PC-3 (cell line): ENCODE results near the gene PKM. TPM values are rescaled to one million over a fixed set of nuclear protein-coding genes. Genes with fewer than 3 reads are reported as not detected.

Experiments used
- ATAC-seq: fragments of 200-7000 bp; cut with Tn5 transposase; 2 replicates; pipeline ENCODE4 v1.9.1; 2020; ENCODE audit warnings: mild to moderate bottlenecking, moderate library complexity
- BruUV-seq: library from RNA; stranded (reverse); fragments of 400-500 nt; replicated peaks from 2 replicates; lab custom pipeline; 2021; lab: Mats Ljungman, UMichigan
- CTCF ChIA-PET: fragments of 300-600 bp; sonication (Branson Sonifier 250); formaldehyde crosslinking; loops from one replicate; lab custom pipeline; 2022; ENCODE audit warnings: antibody characterized with exemption; lab: Charles Lee
- POLR2A ChIA-PET: fragments of 300-600 bp; sonication (Branson Sonifier 250); formaldehyde crosslinking; loops from one replicate; lab custom pipeline; 2022; ENCODE audit warnings: antibody characterized with exemption; ENCODE audit not compliant: unreplicated experiment; lab: Charles Lee
- DNase-seq: peaks from one replicate; pipeline ENCODE4 v3.0.0-alpha.2; 2015
- H2AFZ ChIP-seq: fragments of 300-600 bp; sonication (generic); 2 replicates; pipeline ENCODE4 v1.6.0; 2016; ENCODE audit warnings: antibody characterized with exemption, low read length
- H3F3A ChIP-seq: fragments of 300-600 bp; sonication (generic); one replicate; pipeline ENCODE4 v1.6.0; 2017; ENCODE audit warnings: antibody characterized with exemption, low read length, control low read depth, mild to moderate bottlenecking; ENCODE audit not compliant: unreplicated experiment
- H3K27ac ChIP-seq: fragments of 300-600 bp; sonication (generic); 2 replicates; pipeline ENCODE4 v1.5.1; 2016; ENCODE audit warnings: mild to moderate bottlenecking, low read length
- H3K27me3 ChIP-seq: fragments of 300-600 bp; sonication (generic); 2 replicates; pipeline ENCODE4 v1.6.1; 2016; ENCODE audit warnings: low read length, mixed read lengths
- H3K36me3 ChIP-seq: fragments of 300-600 bp; sonication (generic); 2 replicates; pipeline ENCODE4 v1.6.1; 2016; ENCODE audit warnings: low read depth, mixed run types, low read length, mixed read lengths
- H3K4me1 ChIP-seq: fragments of 300-600 bp; sonication (generic); 2 replicates; pipeline ENCODE4 v1.5.1; 2016; ENCODE audit warnings: low read length; ENCODE audit not compliant: insufficient read depth
- H3K4me2 ChIP-seq: fragments of 300-600 bp; sonication (generic); 2 replicates; pipeline ENCODE4 v1.6.0; 2016; ENCODE audit warnings: low read length
- H3K4me3 ChIP-seq: fragments of 300-600 bp; sonication (generic); 2 replicates; pipeline ENCODE4 v1.5.1; 2016; ENCODE audit warnings: mild to moderate bottlenecking, low read length, mixed read lengths
- H3K79me2 ChIP-seq: fragments of 300-600 bp; sonication (generic); 2 replicates; pipeline ENCODE4 v1.6.1; 2017; ENCODE audit warnings: low read length, mixed read lengths
- H3K9ac ChIP-seq: fragments of 300-600 bp; sonication (generic); 2 replicates; pipeline ENCODE4 v1.6.0; 2016; ENCODE audit warnings: mild to moderate bottlenecking, low read length
- H3K9me2 ChIP-seq: fragments of 300-600 bp; sonication (generic); replicated peaks from 2 replicates; pipeline ENCODE4 v1.6.1; 2016; ENCODE audit warnings: mixed run types, low read length, mixed read lengths
- H3K9me3 ChIP-seq: fragments of 300-600 bp; sonication (generic); 2 replicates; pipeline ENCODE4 v1.6.1; 2016; ENCODE audit warnings: low read length, mixed read lengths
- H4K20me1 ChIP-seq: fragments of 300-600 bp; sonication (generic); 2 replicates; pipeline ENCODE4 v1.6.1; 2016; ENCODE audit warnings: low read length, mixed read lengths
- EZH2 ChIP-seq: fragments of 300-600 bp; sonication (generic); IDR thresholded peaks from one replicate; pipeline ENCODE4 v1.6.1; 2017; ENCODE audit warnings: antibody characterized with exemption, mild to moderate bottlenecking, low read length; ENCODE audit not compliant: unreplicated experiment
- EZH2phosphoT487 ChIP-seq: fragments of 300-600 bp; sonication (generic); IDR thresholded peaks from 2 replicates; pipeline ENCODE4 v1.6.1; 2018; ENCODE audit warnings: mild to moderate bottlenecking, antibody characterized with exemption, low read length, borderline replicate concordance
- intact Hi-C: fragments of 100-400 bp; cut with micrococcal nuclease; formaldehyde crosslinking; loops from 2 replicates; pipeline ENCODE4 v1.9.0; 2023
- total RNA-seq: library from RNA; depleted of rRNA; stranded (reverse); fragments of >200 nt; gene quantifications from 2 replicates; pipeline ENCODE4 v1.2.3, GENCODE V29; 2014
- TF ChIP-seq, protein P1 (sequence below): fragments of 300-600 bp; sonication (generic); conservative IDR thresholded peaks from 2 replicates; pipeline ENCODE4 v1.5.1; 2017; ENCODE audit warnings: antibody characterized with exemption, low read depth, mild to moderate bottlenecking, low read length

PKM gene
- total RNA-seq, 1 experiment from 2014 or later = 1,963 TPM

DNA sequence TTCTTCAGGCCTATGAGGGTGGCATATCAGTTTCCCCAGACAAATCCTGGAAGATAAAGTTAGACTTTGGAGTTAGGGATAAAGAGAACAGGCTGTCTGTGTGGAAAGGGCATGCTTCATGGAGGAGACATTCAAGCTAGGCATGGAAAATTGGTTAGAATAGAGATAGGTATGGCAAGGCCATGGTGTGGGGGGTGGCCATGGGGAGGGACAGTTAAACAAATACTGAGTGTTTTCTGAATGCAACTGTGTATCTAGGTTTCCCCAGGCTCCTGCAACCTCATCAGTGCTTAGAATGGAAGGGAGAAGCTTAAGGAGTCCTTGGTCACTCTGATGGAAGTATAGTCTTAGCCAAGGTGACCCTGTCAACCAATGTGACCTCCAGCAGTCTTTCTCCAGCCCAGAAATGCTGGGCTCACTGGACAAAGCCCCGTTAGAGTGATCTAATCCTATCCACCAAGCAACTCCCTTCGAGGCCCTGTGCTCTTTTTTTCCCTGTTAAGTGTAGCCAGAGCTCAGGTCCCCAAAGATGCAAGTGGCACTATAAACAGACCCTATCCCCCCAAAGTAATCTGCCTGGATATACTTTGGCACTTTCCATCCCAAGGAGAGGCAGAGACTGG is 5.5 kb upstream of the PKM start:
- CTCF ChIA-PET = no interaction called here
- Histone ChIP-seq H4K20me1 (no peaks in the 10 kb centered on the region), H3K27ac (peak overlapping the region; percentile 94), H3K36me3 (no peaks in the 10 kb centered on the region), H3F3A (peaks cover 5% of the 10 kb centered on the region), H3K9ac (peak overlapping the region; percentile 83), H3K79me2 (peaks cover 24% of the 10 kb centered on the region), H3K4me1 (peaks cover 33% of the 10 kb centered on the region), H3K9me2 (no peaks in the 10 kb centered on the region), H2AFZ (no peak overlapping the region), H3K27me3 (no peaks in the 10 kb centered on the region), H3K4me3 (peak overlapping the region; percentile 51), H3K4me2 (peak overlapping the region; percentile 76), H3K9me3 (no peaks in the 10 kb centered on the region)
- ATAC-seq = no peak
- no peak for DNase-seq
- no TSS peak for BruUV-seq
- TF ChIP-seq EZH2phosphoT487 (no peak), EZH2 (no peak)
- TF ChIP-seq, protein P1, sequence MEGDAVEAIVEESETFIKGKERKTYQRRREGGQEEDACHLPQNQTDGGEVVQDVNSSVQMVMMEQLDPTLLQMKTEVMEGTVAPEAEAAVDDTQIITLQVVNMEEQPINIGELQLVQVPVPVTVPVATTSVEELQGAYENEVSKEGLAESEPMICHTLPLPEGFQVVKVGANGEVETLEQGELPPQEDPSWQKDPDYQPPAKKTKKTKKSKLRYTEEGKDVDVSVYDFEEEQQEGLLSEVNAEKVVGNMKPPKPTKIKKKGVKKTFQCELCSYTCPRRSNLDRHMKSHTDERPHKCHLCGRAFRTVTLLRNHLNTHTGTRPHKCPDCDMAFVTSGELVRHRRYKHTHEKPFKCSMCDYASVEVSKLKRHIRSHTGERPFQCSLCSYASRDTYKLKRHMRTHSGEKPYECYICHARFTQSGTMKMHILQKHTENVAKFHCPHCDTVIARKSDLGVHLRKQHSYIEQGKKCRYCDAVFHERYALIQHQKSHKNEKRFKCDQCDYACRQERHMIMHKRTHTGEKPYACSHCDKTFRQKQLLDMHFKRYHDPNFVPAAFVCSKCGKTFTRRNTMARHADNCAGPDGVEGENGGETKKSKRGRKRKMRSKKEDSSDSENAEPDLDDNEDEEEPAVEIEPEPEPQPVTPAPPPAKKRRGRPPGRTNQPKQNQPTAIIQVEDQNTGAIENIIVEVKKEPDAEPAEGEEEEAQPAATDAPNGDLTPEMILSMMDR = no peak
- intact Hi-C loops = no loop called here
- POLR2A ChIA-PET = no interaction called here

- Histone ChIP-seq H3K27me3 (no peaks in the 10 kb centered on the region), H3K36me3 (no peaks in the 10 kb centered on the region), H3F3A (peaks cover 5% of the 10 kb centered on the region), H3K4me3 (no peak overlapping the region), H3K9ac (no peak overlapping the region), H3K9me2 (no peaks in the 10 kb centered on the region), H3K27ac (no peak overlapping the region), H3K4me2 (no peak overlapping the region), H2AFZ (no peak overlapping the region), H3K4me1 (peaks cover 33% of the 10 kb centered on the region), H3K79me2 (peaks cover 31% of the 10 kb centered on the region), H3K9me3 (no peaks in the 10 kb centered on the region), H4K20me1 (no peaks in the 10 kb centered on the region)
- CTCF ChIA-PET = no interaction called here
- POLR2A ChIA-PET = no interaction called here
- ATAC-seq (no peak), DNase-seq (no peak)
- intact Hi-C loops = no loop called here
- TF ChIP-seq EZH2 = no peak
- no peak for TF ChIP-seq EZH2phosphoT487
- TF ChIP-seq, protein P1 = no peak
- no TSS peak for BruUV-seq
Measured at GRCh38 chr15:72235298-72235697, 4.3 kb upstream of the PKM start.

DNA sequence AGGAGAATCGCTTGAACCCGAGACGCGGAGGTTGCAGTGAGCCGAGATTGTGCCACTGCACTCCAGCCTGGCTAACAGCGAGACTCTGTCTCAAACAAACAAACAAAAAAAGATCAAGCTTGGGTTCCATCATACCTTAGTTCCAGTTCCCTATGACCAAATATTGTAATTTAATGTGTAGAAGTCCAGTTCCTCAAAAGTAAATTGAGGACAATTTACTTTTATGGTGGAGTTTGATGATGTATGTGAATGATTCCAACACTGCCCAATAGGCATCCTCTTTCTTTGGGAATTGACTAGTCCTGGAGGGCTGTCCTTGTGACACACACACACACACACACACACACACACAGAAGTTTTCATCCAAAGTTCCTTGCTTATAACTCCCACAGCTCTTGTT is 2.8 kb upstream of the PKM start:
- CTCF ChIA-PET = no interaction called here
- peaks cover 11% of the 10 kb centered on the region; the same call in 1 of the 2 replicates for H4K20me1 ChIP-seq
- peaks cover 16% of the 10 kb centered on the region for H3F3A ChIP-seq
- peaks cover 33% of the 10 kb centered on the region for H3K4me1 ChIP-seq
- H3K4me3 ChIP-seq = no peak overlapping the region
- H3K27me3 ChIP-seq = no peaks in the 10 kb centered on the region
- TF ChIP-seq, protein P1 = no peak
- TF ChIP-seq EZH2 = no peak
- H3K9me3 ChIP-seq = no peaks in the 10 kb centered on the region
- H3K9ac ChIP-seq = no peak overlapping the region
- no TSS peak for BruUV-seq
- POLR2A ChIA-PET = no interaction called here
- no peak for DNase-seq
- no peak for ATAC-seq
- no peak overlapping the region for H3K27ac ChIP-seq
- peaks cover 47% of the 10 kb centered on the region for H3K79me2 ChIP-seq
- intact Hi-C loops = no loop called here
- H3K4me2 ChIP-seq = no peak overlapping the region
- no peak overlapping the region for H2AFZ ChIP-seq
- no peaks in the 10 kb centered on the region for H3K9me2 ChIP-seq
- H3K36me3 ChIP-seq = peaks cover 6% of the 10 kb centered on the region; the same call in 1 of the 2 replicates
